GM21825 (cell line): ENCODE results near the gene P3H2.

Source experiments
- ATAC-seq: cut with Tn5 transposase; IDR thresholded peaks from one replicate; pipeline ENCODE4 v1.9.1; 2021; ENCODE audit warnings: mild to moderate bottlenecking, moderate library complexity; ENCODE audit not compliant: unreplicated experiment

The P3H2 gene

GRCh38 chr3:189948724-189949045, 172.0 kb downstream of the P3H2 start:
- ATAC-seq, result no peak

GRCh38 chr3:189947948-189948723, 172.6 kb downstream of the P3H2 start:
- ATAC-seq, result no peak

- no peak for ATAC-seq
Measured at GRCh38 chr3:189947068-189947467, 173.6 kb downstream of the P3H2 start.

- ATAC-seq, result no peak
Measured at GRCh38 chr3:189945935-189946709, 174.6 kb downstream of the P3H2 start.

GRCh38 chr3:189944285-189945145, 176.2 kb downstream of the P3H2 start:
- ATAC-seq, result no peak

GRCh38 chr3:189942948-189943347, 177.7 kb downstream of the P3H2 start:
- ATAC-seq, result no peak

GRCh38 chr3:189941679-189942078, 179.0 kb downstream of the P3H2 start:
- ATAC-seq, result no peak

GRCh38 chr3:189941125-189941524, 179.6 kb downstream of the P3H2 start:
- no peak for ATAC-seq

- ATAC-seq, result no peak
Measured at GRCh38 chr3:189937302-189938127, 183.2 kb downstream of the P3H2 start.

GRCh38 chr3:189936201-189936945, 184.3 kb downstream of the P3H2 start:
- ATAC-seq, result no peak

GRCh38 chr3:189927975-189928895, 192.5 kb downstream of the P3H2 start:
- ATAC-seq, result no peak

- ATAC-seq, result no peak
Measured at GRCh38 chr3:189921770-189922169, 198.9 kb downstream of the P3H2 start.

GRCh38 chr3:189914799-189915198, 205.9 kb downstream of the P3H2 start:
- ATAC-seq, result no peak

GRCh38 chr3:189911001-189911400, 209.7 kb downstream of the P3H2 start:
- ATAC-seq, result no peak

- ATAC-seq, result no peak
Measured at GRCh38 chr3:189909573-189909972, 211.1 kb downstream of the P3H2 start.

GRCh38 chr3:189909139-189909538, 211.6 kb downstream of the P3H2 start:
- no peak for ATAC-seq

- ATAC-seq, result no peak
Measured at GRCh38 chr3:189908646-189909045, 212.1 kb downstream of the P3H2 start.

- ATAC-seq, result no peak
Measured at GRCh38 chr3:189907803-189908202, 212.9 kb downstream of the P3H2 start.
